Osteoblast (primary cell): ENCODE results near the gene SELENOH. TPM values are rescaled to one million over a fixed set of nuclear protein-coding genes. Genes with fewer than 3 reads are reported as not detected.

Experiments used
- DNase-seq: peaks from one replicate; pipeline ENCODE4 v3.0.0; 2011; ENCODE audit warnings: low spot score, mixed read lengths; ENCODE audit not compliant: insufficient read length; ENCODE audit errors: missing footprints
- H2AFZ ChIP-seq: 2 replicates; pipeline ENCODE4 v1.6.0; 2011; ENCODE audit warnings: mild to moderate bottlenecking, low read length
- H3K27ac ChIP-seq: 2 replicates; pipeline ENCODE4 v1.5.1; 2011; ENCODE audit warnings: mild to moderate bottlenecking, low read depth, low read length, moderate library complexity
- H3K27me3 ChIP-seq: 2 replicates; pipeline ENCODE4 v1.6.0; 2012; ENCODE audit warnings: mild to moderate bottlenecking, control low read depth, inconsistent platforms, low read length, moderate library complexity; ENCODE audit not compliant: insufficient read depth
- H3K36me3 ChIP-seq: 2 replicates; pipeline ENCODE4 v1.5.1; 2011; ENCODE audit warnings: mild to moderate bottlenecking, low read length, control low read depth, moderate library complexity; ENCODE audit not compliant: insufficient read depth
- H3K4me1 ChIP-seq: 2 replicates; pipeline ENCODE4 v1.5.1; 2011; ENCODE audit warnings: mild to moderate bottlenecking, low read length, control low read depth, moderate library complexity; ENCODE audit not compliant: insufficient read depth
- H3K4me2 ChIP-seq: 2 replicates; pipeline ENCODE4 v1.6.0; 2011; ENCODE audit warnings: mild to moderate bottlenecking, low read length; ENCODE audit not compliant: insufficient read depth
- H3K4me3 ChIP-seq: fragments of 200-600 bp; sonication (generic); 3 replicates; pipeline ENCODE4 v1.5.1; 2012; ENCODE audit warnings: mild to moderate bottlenecking, low read length, inconsistent platforms; ENCODE audit not compliant: insufficient read depth
- H3K79me2 ChIP-seq: 2 replicates; pipeline ENCODE4 v1.6.0; 2012; ENCODE audit warnings: mild to moderate bottlenecking, low read length, control low read depth, inconsistent platforms; ENCODE audit not compliant: insufficient read depth
- H3K9me3 ChIP-seq: 2 replicates; pipeline ENCODE4 v1.5.1; 2011; ENCODE audit warnings: low read depth, low read length, control low read depth
- H4K20me1 ChIP-seq: 2 replicates; pipeline ENCODE4 v1.6.0; 2012; ENCODE audit warnings: mild to moderate bottlenecking, low read length, control low read depth; ENCODE audit not compliant: insufficient read depth
- total RNA-seq: library from RNA; depleted of rRNA; stranded (reverse); fragments of >200 nt; gene quantifications from 2 replicates; pipeline ENCODE4 v1.2.3, GENCODE V29; 2012
- TF ChIP-seq, protein P1 (sequence below): IDR thresholded peaks from 2 replicates; pipeline ENCODE4 v1.5.1; 2011; ENCODE audit warnings: mild to moderate bottlenecking, low read depth, low read length, moderate library complexity; ENCODE audit errors: extremely low read depth

SELENOH gene
- total RNA-seq, 1 donor = 68.8 TPM

DNA sequence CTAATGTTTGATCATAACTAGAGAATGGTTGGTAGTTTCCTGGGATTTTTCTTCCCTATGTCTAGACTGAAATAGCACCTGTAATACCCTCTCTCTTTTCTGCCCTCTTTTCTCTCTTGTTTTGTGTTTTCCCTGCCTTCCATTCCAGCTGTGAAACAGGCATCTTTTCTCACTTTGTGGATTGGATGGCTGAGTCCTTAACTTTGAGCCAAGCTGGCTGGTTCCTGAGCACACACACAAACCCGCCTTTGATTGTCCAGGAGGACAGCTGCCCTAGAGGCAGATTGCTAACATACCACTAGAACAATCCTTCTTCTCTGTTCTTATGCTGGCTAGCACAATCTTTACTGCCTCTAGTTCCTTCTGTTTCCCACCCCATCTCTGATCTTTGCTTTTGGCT, 38.0 kb downstream of the SELENOH start:
- peak overlapping the region; percentile 96 for H3K27ac ChIP-seq

DNA sequence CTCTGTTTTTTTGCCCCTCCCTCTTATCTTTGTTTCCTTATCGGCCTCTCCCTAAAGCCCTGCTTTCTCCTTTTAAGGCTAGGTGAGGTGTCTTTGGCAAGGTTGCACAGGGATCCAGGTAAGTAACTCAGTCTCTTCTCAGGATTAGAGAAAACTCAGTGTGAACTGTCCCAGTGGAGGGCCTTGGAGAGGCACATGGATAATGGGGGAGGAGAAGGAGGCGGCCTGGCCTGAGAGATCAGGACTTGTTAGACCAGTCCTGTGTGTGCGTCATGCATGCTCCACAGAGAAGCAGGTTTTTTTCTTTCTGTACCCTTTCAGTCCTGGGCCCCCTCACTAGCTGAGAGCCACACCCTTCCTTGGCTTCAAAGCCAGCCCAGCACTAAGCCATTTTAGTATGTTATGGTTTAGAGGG, 40.2 kb downstream of the SELENOH start:
- no peak for DNase-seq
- Histone ChIP-seq H2AFZ (no peak overlapping the region), H3K9me3 (no peaks in the 10 kb centered on the region), H4K20me1 (peaks cover 42% of the 10 kb centered on the region), H3K27me3 (no peaks in the 10 kb centered on the region), H3K27ac (peak overlapping the region; percentile 34), H3K4me1 (peaks cover 35% of the 10 kb centered on the region), H3K36me3 (no peaks in the 10 kb centered on the region), H3K4me3 (no peak overlapping the region), H3K79me2 (peaks cover 94% of the 10 kb centered on the region), H3K4me2 (no peak overlapping the region)
- TF ChIP-seq, protein P1, sequence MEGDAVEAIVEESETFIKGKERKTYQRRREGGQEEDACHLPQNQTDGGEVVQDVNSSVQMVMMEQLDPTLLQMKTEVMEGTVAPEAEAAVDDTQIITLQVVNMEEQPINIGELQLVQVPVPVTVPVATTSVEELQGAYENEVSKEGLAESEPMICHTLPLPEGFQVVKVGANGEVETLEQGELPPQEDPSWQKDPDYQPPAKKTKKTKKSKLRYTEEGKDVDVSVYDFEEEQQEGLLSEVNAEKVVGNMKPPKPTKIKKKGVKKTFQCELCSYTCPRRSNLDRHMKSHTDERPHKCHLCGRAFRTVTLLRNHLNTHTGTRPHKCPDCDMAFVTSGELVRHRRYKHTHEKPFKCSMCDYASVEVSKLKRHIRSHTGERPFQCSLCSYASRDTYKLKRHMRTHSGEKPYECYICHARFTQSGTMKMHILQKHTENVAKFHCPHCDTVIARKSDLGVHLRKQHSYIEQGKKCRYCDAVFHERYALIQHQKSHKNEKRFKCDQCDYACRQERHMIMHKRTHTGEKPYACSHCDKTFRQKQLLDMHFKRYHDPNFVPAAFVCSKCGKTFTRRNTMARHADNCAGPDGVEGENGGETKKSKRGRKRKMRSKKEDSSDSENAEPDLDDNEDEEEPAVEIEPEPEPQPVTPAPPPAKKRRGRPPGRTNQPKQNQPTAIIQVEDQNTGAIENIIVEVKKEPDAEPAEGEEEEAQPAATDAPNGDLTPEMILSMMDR = no peak

More for the DNA sequence above, 38.0 kb downstream of the SELENOH start:
- no peak overlapping the region for H3K4me3 ChIP-seq
- DNase-seq = no peak
- peaks cover 47% of the 10 kb centered on the region for H3K4me1 ChIP-seq
- no peak overlapping the region for H2AFZ ChIP-seq
- no peaks in the 10 kb centered on the region for H3K36me3 ChIP-seq
- peaks cover 94% of the 10 kb centered on the region for H3K79me2 ChIP-seq
- TF ChIP-seq, protein P1 = no peak
- H3K9me3 ChIP-seq = no peaks in the 10 kb centered on the region
- H3K27me3 ChIP-seq = no peaks in the 10 kb centered on the region
- H3K4me2 ChIP-seq = peak overlapping the region; percentile 77
- peaks cover 42% of the 10 kb centered on the region for H4K20me1 ChIP-seq

DNA sequence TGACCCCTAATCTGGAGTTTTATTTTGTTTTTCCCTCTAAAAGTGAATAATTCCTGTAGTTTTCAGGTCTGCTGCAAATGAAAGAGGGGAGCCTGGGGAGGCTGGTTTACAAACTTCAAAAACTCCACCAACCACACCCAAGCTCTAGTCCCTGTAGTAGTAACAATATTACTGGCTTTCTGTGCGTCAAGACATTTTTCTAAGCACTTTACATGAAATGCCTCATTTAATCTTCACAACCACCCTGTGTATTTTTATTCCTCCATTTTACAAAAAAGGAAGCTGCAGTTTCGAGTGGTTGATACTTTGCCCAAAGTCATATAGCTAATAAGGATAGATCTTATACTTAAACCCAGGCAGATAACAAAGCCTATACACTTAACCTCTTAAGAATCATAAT, 43.8 kb downstream of the SELENOH start:
- TF ChIP-seq, protein P1 = no peak

DNA sequence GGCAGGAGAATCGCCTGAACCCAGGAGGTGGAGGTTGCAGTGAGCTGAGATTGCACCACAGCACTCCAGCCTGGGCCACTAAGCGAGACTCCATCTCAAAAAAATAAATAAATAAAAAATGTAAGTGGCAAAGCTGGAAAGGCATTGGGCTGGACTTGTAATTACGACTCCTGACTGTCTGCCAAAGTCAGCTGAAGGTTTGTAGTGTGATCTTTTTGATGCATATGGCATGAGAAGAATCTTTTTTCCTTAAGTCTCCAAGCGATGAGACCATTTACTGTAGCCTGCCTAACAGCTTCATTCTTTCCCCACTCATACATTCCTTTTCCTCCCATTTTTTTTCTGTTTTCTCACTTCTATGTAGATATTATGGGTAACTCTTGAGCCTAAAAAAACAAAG, 45.1 kb downstream of the SELENOH start:
- Histone ChIP-seq H3K4me1 (peaks cover 8% of the 10 kb centered on the region), H3K36me3 (peaks cover 4% of the 10 kb centered on the region), H3K27me3 (no peaks in the 10 kb centered on the region), H3K79me2 (peaks cover 98% of the 10 kb centered on the region), H3K4me2 (peak overlapping the region; percentile 36), H3K4me3 (no peak overlapping the region), H4K20me1 (peaks cover 45% of the 10 kb centered on the region), H3K9me3 (no peaks in the 10 kb centered on the region), H2AFZ (no peak overlapping the region), H3K27ac (peak overlapping the region; percentile 57)
- TF ChIP-seq, protein P1 = no peak
- peak; percentile 48 for DNase-seq

More for the DNA sequence above, 43.8 kb downstream of the SELENOH start:
- Histone ChIP-seq H4K20me1 (peaks cover 43% of the 10 kb centered on the region), H3K4me1 (peaks cover 8% of the 10 kb centered on the region), H2AFZ (no peak overlapping the region), H3K9me3 (no peaks in the 10 kb centered on the region), H3K4me2 (no peak overlapping the region), H3K36me3 (no peaks in the 10 kb centered on the region), H3K27ac (no peak overlapping the region), H3K79me2 (peaks cover 98% of the 10 kb centered on the region), H3K4me3 (no peak overlapping the region), H3K27me3 (no peaks in the 10 kb centered on the region)
- DNase-seq = no peak
